Measurements from ENCODE around the gene BCL2L1.

The BCL2L1 gene

GRCh38 chr20:31664696-31665354 lies 57.8 kb downstream of the BCL2L1 start:
- no peak overlapping the region for H3K4me3 ChIP-seq (ENCODE audit: low read depth, low read length, poor library complexity, severe bottlenecking)
- H3K27ac ChIP-seq (ENCODE audit: low read depth, low read length, poor library complexity, severe bottlenecking) = peak overlapping the region; percentile 68
- no peak for TF ChIP-seq EZH2 (IDR thresholded peaks at IDR 0.05; ENCODE audit: borderline replicate concordance, low read length)
- TF ChIP-seq CTCF (IDR thresholded peaks at IDR 0.05; ENCODE audit: low read length) = no peak
- H3K79me2 ChIP-seq (ENCODE audit: insufficient read depth, low read length) = no peaks in the 10 kb centered on the region
- peaks cover 31% of the 10 kb centered on the region; the same call in 1 of the 2 replicates for H3K36me3 ChIP-seq (ENCODE audit: insufficient read depth, low read length)
- H3K4me2 ChIP-seq (ENCODE audit: low read length) = no peak overlapping the region
- H3K4me1 ChIP-seq (ENCODE audit: insufficient read depth, low read length, severe bottlenecking) = peaks cover 47% of the 10 kb centered on the region
- no peaks in the 10 kb centered on the region for H3K9me2 ChIP-seq (ENCODE audit: low read depth, low read length)
- H2AFZ ChIP-seq (ENCODE audit: low read length) = no peak overlapping the region
- no peak overlapping the region for H3K9ac ChIP-seq (ENCODE audit: low read length)
- H4K20me1 ChIP-seq (ENCODE audit: insufficient read depth, low read length) = no peaks in the 10 kb centered on the region
- H3K27me3 ChIP-seq (ENCODE audit: insufficient read depth, low read length) = no peaks in the 10 kb centered on the region
- no peaks in the 10 kb centered on the region for H3F3A ChIP-seq (ENCODE audit: insufficient read depth, low read length)
- H3K9me3 ChIP-seq (ENCODE audit: low read length) = no peaks in the 10 kb centered on the region

GRCh38 chr20:31663838-31664695 lies 58.6 kb downstream of the BCL2L1 start:
- H3K4me2 ChIP-seq (ENCODE audit: low read length) = no peak overlapping the region
- TF ChIP-seq CTCF (IDR thresholded peaks at IDR 0.05; ENCODE audit: low read length) (no peak), EZH2 (IDR thresholded peaks at IDR 0.05; ENCODE audit: borderline replicate concordance, low read length) (no peak)

GRCh38 chr20:31663524-31663837 lies 59.2 kb downstream of the BCL2L1 start:
- Histone ChIP-seq H3F3A (ENCODE audit: insufficient read depth, low read length) (no peaks in the 10 kb centered on the region), H4K20me1 (ENCODE audit: insufficient read depth, low read length) (no peaks in the 10 kb centered on the region), H3K4me2 (ENCODE audit: low read length) (no peak overlapping the region), H3K27ac (ENCODE audit: low read depth, low read length, poor library complexity, severe bottlenecking) (peak overlapping the region; percentile 68), H3K9ac (ENCODE audit: low read length) (no peak overlapping the region), H3K79me2 (ENCODE audit: insufficient read depth, low read length) (no peaks in the 10 kb centered on the region), H3K4me3 (ENCODE audit: low read depth, low read length, poor library complexity, severe bottlenecking) (no peak overlapping the region), H3K9me2 (ENCODE audit: low read depth, low read length) (no peaks in the 10 kb centered on the region), H3K9me3 (ENCODE audit: low read length) (no peaks in the 10 kb centered on the region), H3K4me1 (ENCODE audit: insufficient read depth, low read length, severe bottlenecking) (peaks cover 47% of the 10 kb centered on the region), H3K36me3 (ENCODE audit: insufficient read depth, low read length) (peaks cover 28% of the 10 kb centered on the region; the same call in 1 of the 2 replicates), H3K27me3 (ENCODE audit: insufficient read depth, low read length) (no peaks in the 10 kb centered on the region), H2AFZ (ENCODE audit: low read length) (no peak overlapping the region)
- TF ChIP-seq CTCF (IDR thresholded peaks at IDR 0.05; ENCODE audit: low read length) = no peak
- TF ChIP-seq EZH2 (IDR thresholded peaks at IDR 0.05; ENCODE audit: borderline replicate concordance, low read length) = no peak

More at GRCh38 chr20:31663838-31664695, 58.6 kb downstream of the BCL2L1 start:
- H3K27me3 ChIP-seq (ENCODE audit: insufficient read depth, low read length) = no peaks in the 10 kb centered on the region
- H3K27ac ChIP-seq (ENCODE audit: low read depth, low read length, poor library complexity, severe bottlenecking) = peak overlapping the region; percentile 68
- no peak overlapping the region for H2AFZ ChIP-seq (ENCODE audit: low read length)
- H4K20me1 ChIP-seq (ENCODE audit: insufficient read depth, low read length) = no peaks in the 10 kb centered on the region
- no peak overlapping the region for H3K9ac ChIP-seq (ENCODE audit: low read length)
- peaks cover 28% of the 10 kb centered on the region; the same call in 1 of the 2 replicates for H3K36me3 ChIP-seq (ENCODE audit: insufficient read depth, low read length)
- H3K79me2 ChIP-seq (ENCODE audit: insufficient read depth, low read length) = no peaks in the 10 kb centered on the region
- H3K4me1 ChIP-seq (ENCODE audit: insufficient read depth, low read length, severe bottlenecking) = peaks cover 47% of the 10 kb centered on the region
- no peaks in the 10 kb centered on the region for H3K9me2 ChIP-seq (ENCODE audit: low read depth, low read length)
- no peak overlapping the region for H3K4me3 ChIP-seq (ENCODE audit: low read depth, low read length, poor library complexity, severe bottlenecking)
- H3F3A ChIP-seq (ENCODE audit: insufficient read depth, low read length) = no peaks in the 10 kb centered on the region
- H3K9me3 ChIP-seq (ENCODE audit: low read length) = no peaks in the 10 kb centered on the region

Measured in OCI-LY1 (cell line).